ENCODE results near the gene FAM120B.

Gene FAM120B

GRCh38 chr6:170416959-170417606 is 110.5 kb downstream of the FAM120B start:
- H3K27me3 ChIP-seq (ENCODE audit: control insufficient read depth, low read length) = no peaks in the 10 kb centered on the region
- no peaks in the 10 kb centered on the region for H3K79me2 ChIP-seq (ENCODE audit: control insufficient read depth, low read length)
- H3K36me3 ChIP-seq (ENCODE audit: control insufficient read depth, low read length) = no peaks in the 10 kb centered on the region
- H3K4me3 ChIP-seq (ENCODE audit: low read length) = no peak overlapping the region
- H3K27ac ChIP-seq (ENCODE audit: low read depth, low read length) = no peak overlapping the region
- TF ChIP-seq EZH2phosphoT487 (IDR thresholded peaks at IDR 0.05; ENCODE audit: borderline replicate concordance, low read length) (no peak), CTCF (IDR thresholded peaks at IDR 0.05; ENCODE audit: low read depth, low read length, poor library complexity, severe bottlenecking) (no peak)
- no peaks in the 10 kb centered on the region for H4K20me1 ChIP-seq (ENCODE audit: control insufficient read depth, insufficient read depth, low read depth, low read length)
- no peak overlapping the region for H3K4me2 ChIP-seq (ENCODE audit: low read length)
- no peaks in the 10 kb centered on the region for H3F3A ChIP-seq (ENCODE audit: control insufficient read depth, insufficient read depth)
- no peaks in the 10 kb centered on the region for H3K9me3 ChIP-seq (ENCODE audit: control insufficient read depth, insufficient read depth, low read length)
- H3K4me1 ChIP-seq (ENCODE audit: control insufficient read depth, low read length) = no peaks in the 10 kb centered on the region
- H3K9me2 ChIP-seq (replicated peaks; ENCODE audit: control insufficient read depth, low read length) = no peaks in the 10 kb centered on the region

GRCh38 chr6:170417881-170418280 is 111.3 kb downstream of the FAM120B start:
- Histone ChIP-seq H3K9me3 (ENCODE audit: control insufficient read depth, insufficient read depth, low read length) (no peaks in the 10 kb centered on the region), H3F3A (ENCODE audit: control insufficient read depth, insufficient read depth) (no peaks in the 10 kb centered on the region), H3K9me2 (replicated peaks; ENCODE audit: control insufficient read depth, low read length) (no peaks in the 10 kb centered on the region), H4K20me1 (ENCODE audit: control insufficient read depth, insufficient read depth, low read depth, low read length) (no peaks in the 10 kb centered on the region), H3K4me3 (ENCODE audit: low read length) (no peak overlapping the region), H3K4me2 (ENCODE audit: low read length) (no peak overlapping the region), H3K4me1 (ENCODE audit: control insufficient read depth, low read length) (no peaks in the 10 kb centered on the region), H3K36me3 (ENCODE audit: control insufficient read depth, low read length) (no peaks in the 10 kb centered on the region), H3K27ac (ENCODE audit: low read depth, low read length) (no peak overlapping the region), H3K27me3 (ENCODE audit: control insufficient read depth, low read length) (no peaks in the 10 kb centered on the region), H3K79me2 (ENCODE audit: control insufficient read depth, low read length) (no peaks in the 10 kb centered on the region)
- TF ChIP-seq EZH2phosphoT487 (IDR thresholded peaks at IDR 0.05; ENCODE audit: borderline replicate concordance, low read length) (no peak), CTCF (IDR thresholded peaks at IDR 0.05; ENCODE audit: low read depth, low read length, poor library complexity, severe bottlenecking) (no peak)

GRCh38 chr6:170420283-170420682 is 113.7 kb downstream of the FAM120B start:
- no peaks in the 10 kb centered on the region for H3K79me2 ChIP-seq (ENCODE audit: control insufficient read depth, low read length)
- no peak overlapping the region for H3K4me3 ChIP-seq (ENCODE audit: low read length)
- H3K9me3 ChIP-seq (ENCODE audit: control insufficient read depth, insufficient read depth, low read length) = no peaks in the 10 kb centered on the region
- no peaks in the 10 kb centered on the region for H3F3A ChIP-seq (ENCODE audit: control insufficient read depth, insufficient read depth)
- no peaks in the 10 kb centered on the region for H4K20me1 ChIP-seq (ENCODE audit: control insufficient read depth, insufficient read depth, low read depth, low read length)
- no peak overlapping the region for H3K27ac ChIP-seq (ENCODE audit: low read depth, low read length)
- H3K4me1 ChIP-seq (ENCODE audit: control insufficient read depth, low read length) = no peaks in the 10 kb centered on the region
- no peaks in the 10 kb centered on the region for H3K9me2 ChIP-seq (replicated peaks; ENCODE audit: control insufficient read depth, low read length)
- TF ChIP-seq CTCF (IDR thresholded peaks at IDR 0.05; ENCODE audit: low read depth, low read length, poor library complexity, severe bottlenecking) (no peak), EZH2phosphoT487 (IDR thresholded peaks at IDR 0.05; ENCODE audit: borderline replicate concordance, low read length) (no peak)
- no peak overlapping the region for H3K4me2 ChIP-seq (ENCODE audit: low read length)
- no peaks in the 10 kb centered on the region for H3K27me3 ChIP-seq (ENCODE audit: control insufficient read depth, low read length)
- no peaks in the 10 kb centered on the region for H3K36me3 ChIP-seq (ENCODE audit: control insufficient read depth, low read length)
